ENCODE measurements around the gene UTRN.
A peak's percentile ranks its signal among the peaks of the same experiment; 100 is the strongest.

The UTRN gene

DNA sequence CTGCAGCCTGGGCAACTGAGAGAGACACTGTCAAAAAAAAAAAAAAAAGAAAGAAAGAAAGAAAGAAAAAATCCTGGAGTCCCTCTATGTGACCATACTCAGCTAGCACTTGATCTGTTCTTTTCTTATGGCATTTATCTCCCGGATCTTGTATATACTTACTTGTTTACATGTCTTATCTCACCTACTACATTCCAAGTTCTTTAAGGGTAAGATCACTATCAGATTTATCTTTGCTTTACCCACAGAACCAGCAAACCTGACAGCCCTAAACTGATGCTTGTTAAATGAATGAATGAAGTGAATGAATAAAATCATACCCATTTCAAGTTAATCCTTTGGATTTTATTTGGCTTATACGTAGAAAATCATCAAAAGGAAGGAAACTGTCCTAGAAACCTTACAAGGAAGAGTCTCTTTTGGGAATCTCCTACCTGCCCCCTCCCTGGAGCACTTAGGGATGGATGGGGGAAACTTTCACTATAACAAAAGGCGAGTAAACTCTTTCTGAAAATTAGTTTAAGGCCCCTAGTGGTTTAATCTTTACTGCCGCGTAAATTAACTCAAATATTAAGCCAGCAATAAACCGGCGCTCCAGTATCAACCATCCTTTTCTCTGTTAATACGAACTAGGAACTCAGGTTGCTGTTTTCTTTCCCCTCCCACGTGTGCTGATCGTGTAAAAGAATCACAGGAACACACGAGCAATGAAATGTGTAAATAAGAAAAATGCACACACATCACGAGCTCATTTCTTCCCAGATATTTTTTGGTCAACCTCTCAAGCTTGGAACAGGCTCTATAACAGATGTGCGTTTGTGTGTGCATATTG is 1.3 kb upstream of the UTRN start:
- peak; percentile 43 for DNase-seq

DNA sequence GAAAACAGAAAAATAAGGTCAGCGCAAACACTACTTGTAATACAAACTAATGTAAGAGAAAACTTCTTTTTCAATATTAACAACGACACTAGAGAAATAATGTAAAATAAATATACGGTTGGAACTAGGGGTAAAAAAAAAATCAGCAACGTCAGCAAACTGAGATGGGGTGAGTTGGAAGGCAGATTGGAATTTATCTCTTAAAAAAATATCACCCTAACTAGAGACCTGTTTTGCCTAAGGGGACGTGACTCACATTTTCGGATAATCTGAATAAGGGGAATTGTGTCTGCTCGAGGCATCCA is 705 bp upstream of the UTRN start:
- peak; percentile 56 for DNase-seq

DNA sequence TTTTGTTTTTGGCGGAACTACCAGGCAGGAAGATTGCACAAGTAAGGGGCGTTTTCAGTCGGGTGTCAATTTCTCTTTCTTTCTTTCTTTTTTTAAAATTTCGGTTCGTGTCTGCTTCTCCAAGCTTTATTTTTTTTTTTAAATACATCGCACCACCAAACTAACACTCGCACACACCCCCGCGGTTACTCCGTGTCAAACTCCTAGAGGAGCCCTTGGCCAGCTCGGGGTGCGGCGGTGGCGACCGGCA is 338 bp downstream of the UTRN start:
- DNase-seq: no peak

DNA sequence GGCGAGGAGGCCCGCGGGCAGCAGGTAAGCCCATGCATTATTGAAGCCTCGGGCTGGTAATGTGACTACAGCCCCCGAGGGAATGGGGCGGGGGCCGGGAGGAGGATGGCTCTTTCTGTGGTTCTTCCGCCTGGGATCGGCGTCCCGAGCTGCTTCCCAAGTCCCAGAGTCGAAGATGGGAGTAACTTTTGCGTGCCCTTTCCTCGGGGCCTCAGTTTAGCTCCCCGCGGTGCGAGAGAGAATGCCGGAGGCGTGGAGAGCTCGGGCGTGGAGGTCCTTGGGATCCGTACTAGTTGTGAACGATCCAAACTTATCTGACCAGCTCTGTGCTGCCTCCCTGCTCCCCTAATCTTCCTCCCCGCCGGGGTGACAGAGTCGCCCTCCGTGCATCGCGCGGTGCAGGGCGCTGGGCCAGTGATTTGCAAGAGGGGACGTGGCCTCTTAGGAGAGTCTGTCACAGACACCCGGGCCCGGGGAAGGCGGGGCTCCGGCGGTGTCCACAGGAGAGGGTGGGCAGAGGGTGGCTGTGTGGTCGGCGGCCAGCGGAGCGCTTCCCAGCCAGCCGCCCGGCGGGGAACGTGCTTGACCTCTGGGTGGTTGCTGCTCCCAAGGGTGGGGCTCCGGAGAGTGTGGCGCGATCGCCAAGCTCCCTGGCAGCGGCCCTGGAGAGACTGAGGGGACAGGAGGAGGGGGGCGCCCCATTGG is 815 bp downstream of the UTRN start:
- DNase-seq: peak; percentile 38

DNA sequence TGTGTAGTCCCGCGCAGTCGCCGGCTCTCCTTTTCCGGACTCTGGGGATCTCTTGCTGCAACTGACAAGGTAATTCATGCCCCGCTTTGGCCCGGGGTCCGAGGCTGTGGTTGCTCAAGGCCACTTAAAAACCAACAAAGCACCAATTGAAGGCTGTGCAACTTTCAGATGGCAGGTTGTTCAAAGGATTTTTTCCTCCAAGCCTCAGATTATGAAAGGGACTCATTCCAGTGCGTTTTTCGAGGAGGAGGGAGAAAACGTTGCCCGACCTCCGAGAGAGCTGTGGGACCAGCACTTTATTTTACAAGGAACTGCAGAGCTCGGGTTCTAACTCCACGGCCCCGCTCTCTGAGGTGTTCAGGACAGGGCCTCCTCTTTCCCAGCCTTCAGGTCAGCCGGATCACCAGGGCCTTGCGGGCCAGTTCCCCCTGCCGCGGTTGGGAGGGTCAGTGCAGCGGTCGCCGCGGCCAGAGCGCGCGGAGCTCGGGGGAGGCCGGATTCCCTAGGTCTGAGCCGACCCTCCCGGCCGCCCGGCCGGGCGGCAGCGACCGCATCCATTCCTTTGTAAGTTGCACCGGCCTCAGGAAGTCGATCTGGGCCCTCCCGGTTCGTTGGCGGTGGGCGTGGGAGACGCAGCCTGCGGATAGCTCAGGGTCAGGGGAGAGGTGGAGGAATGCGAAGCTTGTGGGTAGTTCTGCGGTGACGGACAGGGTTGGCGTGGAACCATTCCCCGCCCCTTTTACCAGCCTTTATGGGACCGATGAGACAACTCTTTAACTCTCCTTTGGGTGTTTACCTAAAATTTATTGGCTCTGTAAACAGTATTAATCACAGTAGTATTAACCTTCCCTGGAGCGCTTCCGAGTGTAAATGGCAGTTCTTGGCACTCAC is 1.6 kb downstream of the UTRN start:
- DNase-seq: peak; percentile 85

DNA sequence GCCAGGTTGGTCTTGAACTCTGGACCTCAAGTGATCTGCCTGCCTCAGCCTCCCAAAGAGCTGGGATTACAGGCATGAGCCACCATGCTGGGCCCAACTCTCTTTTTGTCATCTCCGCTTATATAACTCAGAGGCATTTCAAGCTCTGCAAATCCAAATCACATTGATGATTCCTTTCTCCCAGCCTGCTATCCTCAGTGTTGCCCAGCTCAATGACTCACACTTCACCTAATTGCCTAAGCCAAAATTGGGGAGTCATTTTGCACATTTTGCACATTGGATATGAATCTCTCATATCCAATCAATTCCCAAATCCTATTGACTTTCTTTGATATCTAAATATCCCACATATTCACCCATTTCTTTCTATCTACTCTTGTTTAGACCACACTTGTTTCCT is 3.9 kb downstream of the UTRN start:
- DNase-seq: no peak

DNA sequence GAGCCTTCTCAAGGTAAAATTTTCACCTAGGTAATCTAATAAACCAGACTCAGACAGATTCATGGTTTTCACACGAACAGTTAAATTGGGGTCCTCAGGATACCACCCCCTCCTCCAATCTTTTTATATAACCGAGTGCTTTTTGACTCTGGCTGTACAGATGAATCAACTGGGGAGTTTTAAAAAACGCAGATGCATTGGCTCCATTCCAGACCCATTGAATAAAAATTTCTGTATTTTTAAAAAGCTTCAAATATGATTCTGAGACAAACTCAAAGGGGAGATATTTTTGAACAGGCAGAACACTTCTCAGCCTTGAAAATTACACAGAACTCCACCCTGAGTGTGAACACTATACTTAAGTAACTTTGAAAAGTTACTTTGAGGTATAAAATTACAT is 7.2 kb downstream of the UTRN start:
- no peak for DNase-seq

DNA sequence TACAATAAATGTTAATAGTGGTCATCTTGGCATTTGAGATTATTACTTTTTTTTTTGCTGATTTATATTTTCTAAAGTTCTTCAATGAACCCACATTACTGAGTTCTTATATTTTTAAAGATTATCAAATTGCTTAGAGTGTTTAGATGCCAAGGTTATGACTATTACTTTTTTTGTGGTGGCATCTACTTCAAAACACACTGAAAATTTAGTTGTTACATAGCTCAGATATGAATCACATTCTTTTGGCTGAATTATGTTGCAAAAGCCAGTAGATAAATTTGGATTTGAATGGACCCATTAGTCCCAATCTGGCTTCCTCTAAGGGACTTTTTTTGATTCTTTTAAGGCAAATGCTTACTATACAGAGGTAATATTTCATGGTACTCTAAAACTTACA is 8.9 kb downstream of the UTRN start:
- peak; percentile 91 for DNase-seq

DNA sequence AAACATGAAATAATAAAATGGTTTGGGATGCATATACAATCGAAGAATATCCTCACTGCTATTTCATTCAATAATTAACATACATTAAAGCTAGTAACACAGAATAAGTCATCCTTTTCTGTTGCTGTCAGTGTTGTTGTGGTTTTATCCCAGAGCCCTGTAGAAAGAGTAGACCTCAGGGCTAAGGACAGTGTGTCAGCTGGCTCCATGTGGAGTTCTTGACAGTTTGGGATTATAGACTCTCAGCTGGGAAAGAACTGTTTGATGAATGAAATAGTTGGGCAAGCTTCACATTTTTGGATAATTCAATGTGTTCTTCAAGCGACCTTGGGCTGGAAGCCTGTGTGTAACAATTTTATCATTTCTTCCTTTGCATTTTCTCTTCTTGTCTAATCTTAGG is 10.1 kb downstream of the UTRN start:
- DNase-seq: peak; percentile 23

DNA sequence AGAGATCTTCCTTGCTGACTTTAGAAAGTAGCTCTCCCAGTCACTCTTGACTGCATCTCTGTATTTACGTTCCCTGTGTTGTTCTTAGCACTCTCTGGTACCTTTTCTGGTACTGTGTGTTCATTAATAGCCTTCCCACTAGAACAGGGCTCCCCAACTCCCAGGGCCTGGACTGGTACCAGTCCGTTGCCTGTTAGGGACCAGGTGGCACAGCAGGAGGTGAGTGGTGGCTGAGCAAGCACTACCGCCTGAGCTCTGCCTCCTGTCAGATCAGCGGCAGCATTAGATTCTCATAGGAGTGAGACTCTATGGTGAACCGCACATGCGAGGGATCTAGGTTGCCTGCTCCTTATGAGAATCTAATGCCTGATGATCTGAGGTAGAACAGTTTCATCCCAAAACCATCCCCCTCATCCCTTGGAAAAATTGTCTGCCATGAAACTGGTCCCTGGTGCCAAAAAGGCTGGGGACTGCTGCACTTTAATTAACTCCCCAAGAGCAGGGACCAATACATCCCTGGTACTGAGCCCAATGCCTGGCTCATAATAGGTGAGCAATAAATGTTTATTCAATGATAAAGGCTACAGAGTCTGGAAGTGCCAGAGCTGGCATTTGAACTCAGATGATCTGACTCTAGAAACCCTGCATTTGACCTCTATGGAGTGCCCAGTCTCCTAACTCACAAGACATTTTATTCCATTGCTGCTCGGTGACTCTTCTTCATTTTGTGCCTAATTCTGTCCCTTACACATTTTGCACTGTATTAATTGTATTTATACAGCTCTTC is 11.0 kb downstream of the UTRN start:
- no peak for DNase-seq

DNA sequence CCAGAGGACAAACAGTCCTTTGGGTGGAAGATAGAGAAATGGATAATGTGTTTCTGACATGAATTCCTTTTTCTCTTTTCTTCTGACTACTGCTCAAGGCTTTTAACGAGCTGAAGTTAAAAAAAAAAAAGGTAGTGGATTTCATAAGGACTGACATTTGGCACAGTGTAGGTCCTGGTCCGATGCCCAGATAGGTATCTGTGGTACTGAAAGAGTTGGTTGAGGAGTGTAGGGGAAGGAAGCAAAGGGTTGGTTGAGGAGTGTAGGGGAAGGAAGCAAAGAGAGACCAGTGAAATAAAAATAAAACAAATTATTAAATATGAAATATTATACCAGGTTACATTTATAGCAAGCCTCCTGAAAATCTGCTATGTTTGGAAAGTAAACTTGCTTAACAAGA is 11.8 kb downstream of the UTRN start:
- DNase-seq: no peak

DNA sequence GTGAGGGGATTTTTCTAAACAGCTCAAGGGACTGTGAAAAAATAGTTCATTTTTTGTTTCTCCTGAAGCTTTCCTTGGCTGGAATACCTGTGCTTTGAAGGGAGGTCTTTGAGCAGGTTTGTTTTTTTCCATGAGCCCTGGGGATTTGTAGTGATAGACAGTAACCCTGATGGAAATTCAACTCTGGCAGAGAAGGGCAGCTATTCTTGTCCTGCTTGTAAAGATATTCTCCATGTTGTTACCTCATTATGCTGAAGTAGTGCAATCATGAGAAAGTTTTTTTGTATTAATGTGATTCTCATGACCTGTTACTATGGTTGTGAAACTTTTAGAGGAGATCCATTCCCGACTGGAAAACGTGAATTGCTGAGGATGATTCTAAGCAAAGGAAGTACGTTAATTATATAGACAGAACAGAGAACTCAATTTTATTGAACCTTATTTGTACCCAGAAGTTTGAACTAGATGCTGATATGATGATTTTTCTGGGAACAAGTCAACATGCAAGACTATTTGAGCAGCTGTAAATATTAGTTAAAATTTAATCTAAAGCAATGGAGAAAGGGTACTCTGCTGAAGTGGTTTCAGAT is 12.5 kb downstream of the UTRN start:
- DNase-seq: no peak

DNA sequence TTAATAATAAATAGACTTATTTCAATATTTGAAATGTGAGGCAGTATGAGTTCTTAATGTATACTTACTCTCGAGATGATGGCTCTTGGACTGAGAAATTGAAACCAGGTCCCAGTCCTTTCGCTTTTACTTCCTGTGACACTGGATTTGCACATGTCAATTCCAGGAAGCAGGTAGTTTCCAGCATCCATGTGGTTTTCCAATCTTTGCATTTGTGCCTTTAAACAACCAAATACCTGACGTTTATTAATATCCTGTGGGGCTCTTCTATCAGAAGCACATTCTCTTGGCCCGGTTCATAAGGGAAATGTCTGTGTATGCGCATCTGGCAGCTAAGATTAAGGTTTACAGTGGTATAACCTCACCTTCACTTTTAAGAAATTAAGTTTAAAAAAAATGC is 13.1 kb downstream of the UTRN start:
- DNase-seq: no peak

DNA sequence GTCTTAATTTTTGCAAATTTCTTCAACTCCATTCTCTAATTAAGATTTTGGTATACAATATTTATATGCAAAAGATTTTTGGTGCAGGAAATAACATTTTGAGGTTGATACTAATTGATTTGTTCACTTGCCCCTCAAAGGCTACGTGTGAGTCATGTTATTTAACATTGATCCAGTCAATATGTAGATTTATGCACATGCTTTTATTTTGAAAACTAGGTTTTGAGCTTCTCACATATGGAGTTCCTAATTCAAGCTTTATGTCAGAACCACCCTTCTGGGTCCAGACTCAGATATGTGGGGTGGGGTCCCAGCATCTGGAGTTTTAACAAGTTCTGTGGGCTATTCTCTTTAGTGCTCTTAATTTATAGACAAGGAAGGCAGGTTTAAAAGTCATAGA is 13.8 kb downstream of the UTRN start:
- no peak for DNase-seq

DNA sequence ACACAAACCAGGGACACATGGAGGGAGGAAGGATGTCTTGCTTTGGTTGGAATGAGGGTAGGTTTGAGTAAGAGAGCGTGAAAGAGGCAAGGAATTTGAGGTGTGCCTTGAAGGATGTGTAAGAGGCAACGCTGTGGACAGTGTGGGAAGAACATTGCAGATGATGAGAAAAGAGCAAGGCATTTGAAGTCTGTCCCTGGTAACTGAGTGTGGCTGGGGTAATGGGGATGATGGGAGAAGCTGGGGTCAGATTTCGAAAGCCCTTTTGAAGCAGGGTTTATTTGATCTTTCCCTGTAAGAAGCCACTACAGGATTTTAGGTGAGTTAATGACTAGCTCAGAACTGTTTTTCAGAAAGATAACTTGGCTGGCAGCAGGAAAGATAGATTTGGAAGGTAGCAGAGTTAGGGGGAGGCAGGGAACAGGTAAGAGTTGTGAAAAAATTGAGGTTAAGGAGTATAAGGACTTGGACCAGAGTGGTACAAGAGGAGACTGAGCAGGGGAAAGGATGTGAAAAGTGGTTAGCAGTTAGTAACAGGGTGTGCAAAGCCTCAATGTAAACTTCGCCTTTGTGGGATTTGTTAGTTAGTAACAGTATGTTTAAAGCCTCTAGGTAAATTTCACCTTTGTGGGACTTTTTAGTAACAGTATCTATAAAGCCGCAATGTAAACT is 17.7 kb downstream of the UTRN start:
- peak; percentile 24 for DNase-seq

DNA sequence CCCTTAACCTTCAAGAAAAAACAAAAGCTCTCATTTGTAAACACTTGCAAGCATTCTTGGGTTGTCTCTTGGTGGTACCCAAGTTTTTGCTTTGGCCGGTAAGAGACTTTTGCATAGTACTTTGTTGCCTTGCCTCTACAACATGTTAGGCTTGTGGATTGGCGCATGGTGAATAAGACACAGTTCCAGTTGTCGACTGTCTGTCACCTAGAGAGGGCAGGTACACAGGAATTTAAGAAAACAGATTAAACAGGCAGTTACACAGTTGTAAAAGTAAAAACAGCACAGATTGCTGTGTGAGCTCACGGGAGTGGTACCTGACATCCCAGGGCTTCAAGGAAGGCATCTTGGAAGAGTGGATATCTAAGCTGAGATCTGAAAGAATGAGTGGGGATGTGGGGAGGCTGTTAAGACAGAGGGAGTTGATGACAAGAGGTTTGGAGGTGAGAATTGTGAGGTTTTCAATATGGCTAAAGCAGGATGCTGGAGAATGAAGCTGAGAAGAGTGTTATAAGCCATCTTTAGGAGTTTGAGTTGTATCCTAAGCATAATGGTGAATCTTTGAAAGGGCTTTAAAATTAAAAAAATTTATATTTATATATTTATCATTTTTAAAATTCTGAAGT is 19.2 kb downstream of the UTRN start:
- no peak for DNase-seq

DNA sequence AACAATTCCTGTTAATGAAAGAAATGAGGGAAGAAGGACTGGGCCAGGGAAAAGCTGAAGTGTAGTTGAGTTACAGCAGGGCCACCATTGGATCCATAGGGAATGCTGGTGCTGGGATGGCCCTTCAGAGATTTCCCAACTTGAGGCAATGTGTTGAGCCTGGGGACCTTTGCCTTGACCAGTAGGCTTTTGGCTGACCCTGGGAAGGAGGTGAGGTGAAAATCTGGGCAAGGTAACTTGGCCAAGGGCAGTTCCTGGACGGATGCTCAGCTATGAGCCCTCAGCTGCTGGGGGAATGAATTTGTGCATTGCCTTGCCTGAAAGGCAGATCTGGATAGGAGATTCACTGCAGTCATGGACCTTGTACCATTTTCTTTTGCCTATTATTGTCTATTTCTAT is 20.4 kb downstream of the UTRN start:
- DNase-seq: no peak

DNA sequence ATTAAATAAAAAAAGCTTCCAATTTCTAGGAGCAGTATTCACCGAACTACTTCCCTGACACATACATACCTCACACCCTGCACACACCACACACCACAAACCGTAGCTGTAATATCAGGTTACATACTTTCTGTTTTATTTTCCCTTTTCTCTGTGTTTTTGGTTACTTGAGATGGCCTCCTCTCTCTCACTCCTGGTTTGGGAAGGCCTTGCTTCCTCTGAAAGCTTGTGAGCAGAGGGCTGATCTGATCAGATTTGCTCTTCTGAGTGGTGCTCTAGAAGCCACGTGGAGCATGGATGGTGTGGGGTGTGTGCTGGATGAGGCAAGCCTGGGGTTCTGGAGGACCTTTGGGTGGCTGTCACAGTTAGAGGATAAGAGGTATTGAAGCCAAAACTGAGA is 20.9 kb downstream of the UTRN start:
- peak; percentile 68 for DNase-seq

DNA sequence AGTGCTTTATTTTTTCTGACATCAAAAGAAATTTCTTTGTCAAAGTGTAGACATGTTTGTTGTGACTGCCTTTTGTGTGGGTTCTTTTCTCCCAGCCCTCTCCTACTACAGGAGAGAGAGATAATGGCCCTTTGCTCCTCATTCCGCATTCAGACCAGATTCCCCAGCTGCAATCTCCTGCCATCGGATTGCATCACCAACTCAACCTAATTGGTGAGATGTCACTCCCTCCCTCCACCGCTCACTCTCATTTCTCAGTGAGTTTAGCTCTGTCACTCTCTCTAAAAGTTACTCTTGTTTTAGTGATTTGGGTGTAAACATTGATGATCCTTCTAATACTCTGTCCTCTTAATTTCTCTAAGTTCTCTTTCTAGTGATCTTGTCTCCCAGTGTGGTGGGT is 22.7 kb downstream of the UTRN start:
- no peak for DNase-seq

DNA sequence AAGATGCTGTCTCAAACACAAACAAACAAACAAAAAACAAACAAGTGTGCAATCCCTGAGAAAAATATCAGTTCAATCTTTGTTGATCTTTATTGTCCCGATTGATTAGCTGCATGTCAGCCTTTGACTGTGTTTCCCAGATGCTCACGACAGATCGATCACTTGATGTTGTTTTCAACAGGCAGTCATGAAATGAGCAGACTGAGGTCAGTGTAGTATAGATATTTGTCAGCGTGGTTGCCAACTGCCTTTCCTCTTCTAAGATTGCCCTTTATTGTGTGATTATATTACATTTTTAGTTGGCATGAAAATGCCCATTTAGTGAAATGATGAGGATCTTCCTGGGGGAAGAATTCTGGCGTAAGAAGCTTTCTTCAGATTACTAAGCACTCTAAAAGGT is 25.6 kb downstream of the UTRN start:
- DNase-seq: no peak

DNA sequence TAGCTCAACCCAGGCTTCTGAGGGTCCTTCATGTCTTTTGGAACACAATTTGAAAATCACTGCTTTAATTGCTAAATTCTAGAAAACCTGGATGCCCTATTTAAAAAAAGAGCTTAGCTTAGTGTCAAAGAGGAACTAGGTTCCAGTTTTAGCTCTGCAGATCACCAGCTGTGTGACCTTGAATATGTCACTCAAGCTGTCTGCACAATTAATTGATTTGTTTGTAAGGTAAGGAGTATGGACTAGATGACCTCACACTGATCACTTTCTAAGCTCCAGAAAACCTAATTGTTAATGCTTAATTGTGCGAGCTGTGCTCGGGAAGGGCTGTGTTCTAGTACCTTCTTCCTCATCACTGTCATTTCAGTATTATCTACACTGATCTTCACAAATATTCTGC is 26.2 kb downstream of the UTRN start:
- no peak for DNase-seq

DNA sequence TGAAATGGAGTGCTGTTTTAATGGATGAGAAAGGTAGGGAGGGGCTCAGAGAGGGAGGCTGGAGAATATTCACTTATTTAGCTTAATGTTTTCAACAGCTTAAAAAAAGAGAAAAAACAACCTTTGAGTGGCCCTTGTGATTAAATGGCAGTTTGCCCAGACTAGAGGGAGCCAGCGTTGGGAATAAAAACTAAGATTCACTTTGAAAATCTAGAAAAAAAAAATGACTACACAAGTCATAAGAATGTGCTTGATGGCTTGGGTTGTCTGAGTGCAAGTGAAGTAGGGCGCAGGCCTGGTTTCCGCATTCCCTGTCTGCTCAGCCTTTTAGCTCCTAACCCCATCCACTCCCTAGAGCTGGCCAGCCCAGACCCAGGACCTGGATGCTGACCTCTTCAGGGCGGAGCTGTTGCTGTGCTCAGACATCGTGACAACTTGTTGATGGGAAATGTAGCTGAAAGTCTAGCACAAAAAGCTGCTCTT is 28.9 kb downstream of the UTRN start:
- DNase-seq: peak; percentile 55

All from fibroblast of skin of right quadriceps (primary cell).